GM18511 (cell line): ENCODE results near the gene NXPH4.

Experiments
- ATAC-seq: cut with Tn5 transposase; IDR thresholded peaks from one replicate; pipeline ENCODE4 v1.9.1; 2021; ENCODE audit warnings: mild to moderate bottlenecking, moderate library complexity; ENCODE audit not compliant: unreplicated experiment

The NXPH4 gene

DNA sequence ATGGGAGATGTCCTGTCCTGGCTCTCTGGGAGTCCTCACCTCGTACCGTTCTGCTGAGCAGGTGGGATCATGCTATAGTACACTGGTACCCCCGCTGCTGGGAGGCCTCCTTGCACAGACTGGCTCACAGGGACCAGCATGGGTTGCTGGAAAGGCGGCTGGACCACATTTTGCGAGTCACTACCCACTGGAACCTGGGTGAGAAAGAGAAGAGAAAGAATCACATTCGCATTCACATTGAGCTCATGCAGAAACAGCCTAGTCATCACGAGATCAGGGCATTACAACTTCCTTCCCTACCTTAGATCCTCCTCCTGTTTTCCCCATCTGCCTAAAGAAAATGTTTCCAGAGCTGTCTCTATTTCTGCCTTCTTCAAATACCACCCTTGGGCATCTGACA is 51.7 kb downstream of the NXPH4 start:
- ATAC-seq = no peak

GRCh38 chr12:57270966-57271470 is 54.4 kb downstream of the NXPH4 start:
- ATAC-seq = no peak

DNA sequence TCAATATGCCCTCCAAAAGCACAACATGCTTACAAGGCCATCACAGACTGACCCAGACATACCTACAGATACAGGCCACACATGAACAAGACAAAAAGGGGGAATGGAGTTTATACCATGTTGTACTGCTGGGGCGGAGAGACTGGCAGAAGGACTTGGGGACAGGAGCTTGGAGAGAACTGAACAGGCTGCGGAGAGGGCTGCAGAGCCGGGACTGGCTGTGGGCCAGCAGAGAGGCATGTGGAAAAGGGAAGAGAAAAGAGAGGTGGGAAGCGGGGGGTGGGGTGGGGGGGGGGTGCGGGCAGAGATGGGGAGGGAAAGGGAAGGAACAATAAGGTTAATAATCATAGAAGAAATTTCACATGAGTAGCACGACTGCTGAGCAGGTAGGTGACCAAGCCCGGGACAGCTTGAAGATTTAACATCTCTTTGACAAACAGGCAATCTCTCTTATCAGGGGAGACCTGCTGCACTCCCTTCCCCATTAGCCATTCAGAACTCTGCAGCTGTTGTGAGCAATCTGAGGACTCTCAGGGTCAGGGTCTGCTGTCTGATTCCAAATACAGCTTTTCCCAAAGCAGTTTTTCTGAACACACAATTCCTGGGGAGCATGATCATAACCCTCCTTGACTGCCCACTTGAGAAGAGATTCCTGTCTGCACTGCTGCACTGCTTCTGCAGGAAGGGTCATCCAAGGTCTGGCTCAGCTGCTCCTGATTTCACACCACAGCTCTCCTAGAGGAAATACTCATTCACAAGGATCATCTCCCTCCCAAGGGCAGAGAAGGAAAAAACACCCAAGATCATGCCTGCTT is 56.0 kb downstream of the NXPH4 start:
- ATAC-seq = no peak

- ATAC-seq = no peak
Measured at GRCh38 chr12:57273516-57273915, 56.9 kb downstream of the NXPH4 start.
